SK-N-SH treated with all-trans-retinoic acid at 6 μM for 48 hours (cell line): ENCODE measurements around the gene KIAA1755.

Experiments used
- PATZ1 ChIP-seq: fragments of 250-450 bp; sonication (Bioruptor Pico); IDR thresholded peaks from 2 replicates; pipeline ENCODE4 v1.8.0; 2020; ENCODE audit warnings: mild to moderate bottlenecking, moderate library complexity, borderline replicate concordance
- POU6F1 ChIP-seq: fragments of 250-450 bp; sonication (Bioruptor Pico); IDR thresholded peaks from 2 replicates; pipeline ENCODE4 v1.8.0; 2021; ENCODE audit warnings: low read depth, mild to moderate bottlenecking, moderate library complexity, borderline replicate concordance

DNA sequence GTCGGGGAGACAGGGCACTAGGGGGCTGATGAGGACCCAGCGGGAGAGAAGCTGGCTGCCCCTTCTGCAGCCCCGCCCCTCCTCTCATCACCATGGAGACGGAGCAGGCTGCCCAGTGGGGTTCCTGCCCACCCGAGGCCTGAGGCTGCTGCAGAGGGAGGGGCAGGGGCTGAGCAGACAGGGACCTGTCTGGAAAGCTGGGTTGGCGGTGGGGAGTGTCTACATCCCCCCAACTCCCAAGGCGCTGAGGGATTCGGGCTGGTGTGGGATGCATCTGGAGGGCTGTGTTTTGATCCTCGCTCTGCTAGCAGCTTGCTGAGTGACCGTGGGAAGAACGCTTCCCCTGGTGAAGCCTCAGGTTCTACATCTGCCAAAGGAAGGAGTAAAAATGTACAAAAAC lies 42.3 kb upstream of the KIAA1755 start:
- TF ChIP-seq PATZ1 (no peak), POU6F1 (CRISPR knock-in tag) (no peak)
